ENCODE data around the gene B4GALNT3. TPM values are rescaled to one million over a fixed set of nuclear protein-coding genes. Genes with fewer than 3 reads are reported as not detected.

Gene B4GALNT3
- total RNA-seq, 2 experiments from 2014 or later, result 1.2 to 1.9 TPM

DNA sequence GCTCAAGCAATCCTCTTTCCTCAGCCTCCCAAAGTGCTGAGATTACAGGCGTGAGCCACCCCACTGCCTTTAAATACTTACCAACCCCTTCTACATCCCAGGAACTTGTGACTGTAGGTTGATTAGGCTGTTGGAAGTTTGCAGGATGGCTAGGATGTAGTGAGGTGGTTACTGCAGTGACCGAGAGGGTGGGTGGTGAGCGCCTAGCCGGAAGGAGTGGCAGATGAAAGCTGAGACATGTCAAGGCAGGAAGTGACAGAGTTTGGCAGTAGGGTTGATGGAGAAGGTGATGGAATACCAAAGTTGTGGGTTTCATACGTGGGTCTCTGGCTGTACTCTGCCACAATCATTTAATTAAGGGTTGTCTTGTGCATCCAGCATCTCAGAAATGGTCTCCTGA is 13.5 kb downstream of the B4GALNT3 start:
- DNase-seq, result no peak
- Mint-ChIP-seq H3K27ac (no peak overlapping the region), H3K36me3 (no peaks in the 10 kb centered on the region), H3K4me3 (no peak overlapping the region), H3K27me3 (peaks cover 6% of the 10 kb centered on the region), H3K4me1 (ENCODE audit: low read depth) (no peaks in the 10 kb centered on the region), H3K9me3 (no peaks in the 10 kb centered on the region)
- ChIA-PET POLR2A (no interaction called here), CTCF (interaction anchor here (1.5 kb wide), 1 partner anchor 31 kb away, joined by 4 read pairs; no protein-coding TSS in a partner anchor)
- intact Hi-C loops (cut with micrococcal nuclease), result no loop called here

DNA sequence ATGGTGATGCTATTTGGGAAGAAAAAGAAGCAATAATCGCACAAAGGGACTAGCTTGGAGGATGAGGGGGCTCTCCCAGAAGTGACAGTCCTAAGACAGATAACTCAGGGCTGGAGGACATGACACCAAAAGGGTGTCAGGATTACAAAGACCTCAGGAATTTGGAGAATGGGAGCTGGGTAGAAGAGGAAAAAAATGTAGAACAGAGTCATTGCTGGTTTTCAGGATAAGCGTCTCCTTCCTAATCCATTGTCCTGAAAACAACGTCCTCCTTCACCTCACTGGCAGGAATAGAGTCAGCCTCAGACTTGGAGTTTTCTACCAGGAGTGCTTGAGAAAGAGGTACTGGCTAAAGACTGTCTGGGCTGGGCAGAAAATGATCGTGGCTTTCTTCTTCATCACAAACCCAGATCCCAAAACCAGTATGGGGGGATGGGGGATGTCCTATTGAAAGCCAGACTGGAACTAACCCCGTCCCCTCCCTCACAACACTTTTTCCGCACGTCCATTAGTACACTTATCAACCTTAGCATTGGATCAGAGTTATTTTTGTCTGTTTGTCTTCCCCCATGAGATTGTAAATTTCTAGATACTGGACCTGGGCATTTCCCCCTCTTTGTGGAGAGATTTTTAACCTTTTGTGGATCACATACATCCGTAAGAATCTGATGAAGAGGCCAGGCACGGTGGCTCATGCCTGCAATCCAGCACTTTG is 14.3 kb downstream of the B4GALNT3 start:
- Mint-ChIP-seq H3K4me3 (no peak overlapping the region), H3K4me1 (ENCODE audit: low read depth) (no peaks in the 10 kb centered on the region), H3K27me3 (peaks cover 6% of the 10 kb centered on the region), H3K27ac (no peak overlapping the region), H3K9me3 (no peaks in the 10 kb centered on the region), H3K36me3 (no peaks in the 10 kb centered on the region)
- intact Hi-C loops (cut with micrococcal nuclease), result no loop called here
- ChIA-PET CTCF (interaction anchor here (1.5 kb wide), 1 partner anchor 32 kb away, joined by 4 read pairs; no protein-coding TSS in a partner anchor), POLR2A (no interaction called here)
- DNase-seq, result no peak

DNA sequence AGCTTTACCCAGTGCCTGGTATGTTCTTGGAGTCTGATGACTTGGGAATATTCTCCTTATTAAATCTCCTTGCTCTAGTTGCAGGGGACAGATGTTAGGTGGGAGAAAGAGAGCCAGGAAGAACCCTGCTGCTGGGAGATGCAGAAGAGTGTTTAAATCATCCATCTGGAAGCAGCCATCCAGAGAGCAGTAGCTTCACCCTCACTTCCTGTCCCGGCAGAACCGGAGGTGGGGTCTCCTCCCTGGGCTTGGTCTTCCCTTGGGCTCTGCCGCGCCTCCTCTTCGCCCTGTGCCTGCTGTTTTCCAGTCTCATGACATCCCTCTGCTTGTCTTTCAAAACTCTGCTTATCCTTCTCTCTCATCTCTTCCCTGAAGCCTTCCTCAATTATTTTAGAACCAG is 15.5 kb downstream of the B4GALNT3 start:
- peaks cover 6% of the 10 kb centered on the region for H3K27me3 Mint-ChIP-seq
- H3K4me3 Mint-ChIP-seq, result no peak overlapping the region
- no peaks in the 10 kb centered on the region for H3K36me3 Mint-ChIP-seq
- ChIA-PET POLR2A (no interaction called here), CTCF (no interaction called here)
- no peak overlapping the region for H3K27ac Mint-ChIP-seq
- intact Hi-C loops (cut with micrococcal nuclease), result no loop called here
- no peaks in the 10 kb centered on the region for H3K4me1 Mint-ChIP-seq (ENCODE audit: low read depth)
- no peak for DNase-seq
- no peaks in the 10 kb centered on the region for H3K9me3 Mint-ChIP-seq

DNA sequence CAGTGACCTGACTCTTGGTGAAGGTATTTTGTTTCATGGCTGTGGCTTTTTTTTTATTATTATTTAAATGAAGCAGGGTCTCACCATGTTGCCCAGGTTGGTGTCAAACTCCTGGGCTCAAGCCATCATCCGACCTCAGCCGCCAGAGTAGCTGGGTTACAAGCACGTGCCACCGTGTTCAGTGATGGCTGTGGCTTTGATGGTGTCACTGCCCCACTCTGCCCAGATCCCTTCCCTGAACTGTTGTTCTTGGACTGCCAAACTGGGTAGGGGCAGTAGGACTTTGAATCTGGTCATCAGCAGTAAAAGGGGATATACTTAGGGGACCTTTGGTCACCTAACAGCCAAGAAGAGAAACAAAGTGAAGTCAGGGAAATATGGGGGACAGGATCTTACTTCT is 19.4 kb downstream of the B4GALNT3 start:
- intact Hi-C loops (cut with micrococcal nuclease), result no loop called here
- ChIA-PET CTCF (no interaction called here), POLR2A (no interaction called here)
- Mint-ChIP-seq H3K27me3 (peaks cover 8% of the 10 kb centered on the region), H3K36me3 (no peaks in the 10 kb centered on the region), H3K4me3 (no peak overlapping the region), H3K27ac (no peak overlapping the region), H3K9me3 (no peaks in the 10 kb centered on the region), H3K4me1 (ENCODE audit: low read depth) (no peaks in the 10 kb centered on the region)
- no peak for DNase-seq

DNA sequence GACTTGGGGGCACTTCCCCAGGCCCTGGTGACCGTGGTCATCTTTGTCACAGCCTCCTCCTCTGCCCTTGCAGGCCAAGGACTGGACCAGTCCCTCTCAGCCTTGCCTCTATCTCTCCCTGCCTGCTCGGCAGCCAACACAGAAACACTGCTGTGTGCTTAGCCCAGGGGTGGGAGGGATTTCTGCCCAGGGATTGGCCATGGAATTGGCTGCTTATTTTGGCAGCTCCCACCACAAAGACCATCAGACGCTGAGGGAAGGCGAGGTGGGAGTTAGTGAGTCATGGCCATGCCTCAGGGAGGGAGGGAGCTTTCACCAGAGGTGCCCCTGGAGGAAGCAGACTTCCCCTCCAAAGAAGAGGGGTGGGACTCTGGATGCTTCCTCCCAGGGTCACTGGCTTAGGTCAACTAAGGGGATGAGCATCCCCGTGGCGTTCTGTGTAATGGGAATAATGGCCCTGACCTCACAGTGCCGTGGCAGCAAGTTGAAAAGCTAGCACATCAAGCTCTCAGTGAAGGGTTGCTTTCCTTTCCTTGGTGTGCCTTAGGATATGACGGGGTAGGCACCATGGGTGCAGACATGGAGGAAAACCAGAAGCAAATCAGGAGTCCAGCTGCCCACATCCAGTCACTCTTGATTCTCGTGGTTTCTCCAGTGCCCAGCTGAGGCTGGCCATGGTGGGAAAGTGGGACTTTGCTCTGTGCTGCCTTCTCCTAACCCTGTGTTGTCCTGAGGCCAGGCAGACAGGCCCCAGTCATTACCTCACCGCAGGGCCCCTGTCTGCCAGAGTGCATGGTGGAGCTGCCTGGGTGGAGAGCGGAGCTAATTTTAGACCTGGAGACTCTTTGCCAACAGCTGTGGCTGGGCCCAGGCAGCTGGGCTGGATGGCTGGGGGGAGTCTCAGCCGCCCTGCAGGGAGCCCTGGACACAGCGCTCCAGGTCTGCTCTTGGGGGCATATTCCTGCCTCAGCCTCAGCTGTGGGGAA is 21.4 kb downstream of the B4GALNT3 start:
- Mint-ChIP-seq H3K4me1 (ENCODE audit: low read depth) (no peaks in the 10 kb centered on the region), H3K4me3 (no peak overlapping the region), H3K27ac (no peak overlapping the region), H3K27me3 (peaks cover 8% of the 10 kb centered on the region), H3K9me3 (no peaks in the 10 kb centered on the region), H3K36me3 (no peaks in the 10 kb centered on the region)
- POLR2A ChIA-PET, result no interaction called here
- no peak for DNase-seq
- intact Hi-C loops (cut with micrococcal nuclease), result no loop called here
- CTCF ChIA-PET, result no interaction called here

DNA sequence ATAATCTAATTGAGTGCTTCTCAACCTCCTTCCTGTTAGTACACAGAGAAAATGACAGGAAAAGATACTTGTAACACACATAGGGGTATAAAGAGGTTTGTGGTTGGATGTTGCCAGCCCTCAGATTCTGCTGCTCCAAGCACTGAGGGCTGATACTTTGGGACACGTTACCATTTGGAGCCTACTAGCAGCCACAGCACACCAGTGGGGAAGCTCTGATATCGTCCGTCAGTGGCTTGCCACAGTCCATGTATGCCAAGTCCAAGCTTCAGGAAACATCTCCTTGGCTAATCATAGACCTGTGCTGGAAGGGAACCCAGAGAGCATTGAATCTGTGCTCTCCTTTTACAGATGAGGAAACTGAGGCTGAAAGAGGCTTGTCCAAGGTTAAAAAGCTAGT is 22.3 kb downstream of the B4GALNT3 start:
- ChIA-PET POLR2A (no interaction called here), CTCF (no interaction called here)
- intact Hi-C loops (cut with micrococcal nuclease), result no loop called here
- H3K27ac Mint-ChIP-seq, result no peak overlapping the region
- no peak for DNase-seq
- H3K27me3 Mint-ChIP-seq, result peaks cover 12% of the 10 kb centered on the region
- H3K36me3 Mint-ChIP-seq, result peaks cover 2% of the 10 kb centered on the region
- H3K4me1 Mint-ChIP-seq (ENCODE audit: low read depth), result no peaks in the 10 kb centered on the region
- H3K4me3 Mint-ChIP-seq, result no peak overlapping the region
- peaks cover 3% of the 10 kb centered on the region for H3K9me3 Mint-ChIP-seq

DNA sequence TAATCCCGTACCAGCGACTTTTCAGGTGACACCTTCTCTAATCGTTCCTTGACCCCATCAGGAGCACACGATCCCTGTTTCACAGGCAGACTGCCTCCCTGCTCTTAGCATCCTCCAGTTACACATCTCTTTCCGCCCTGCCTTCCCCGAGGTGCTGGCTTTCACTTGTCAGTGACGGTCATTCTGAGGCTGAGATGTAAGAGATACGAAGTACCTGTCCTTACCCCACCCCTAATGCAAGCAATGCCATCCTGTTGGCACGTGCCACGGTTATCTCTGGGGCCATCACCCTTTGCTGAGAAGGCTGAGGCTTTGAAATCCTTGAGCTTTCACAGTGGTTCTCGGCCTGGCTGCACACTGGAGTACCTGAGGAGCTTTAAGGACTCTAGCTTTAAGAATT is 24.4 kb downstream of the B4GALNT3 start:
- Mint-ChIP-seq H3K4me3 (no peak overlapping the region), H3K36me3 (peaks cover 6% of the 10 kb centered on the region), H3K4me1 (ENCODE audit: low read depth) (peaks cover 3% of the 10 kb centered on the region), H3K27ac (no peak overlapping the region), H3K9me3 (peaks cover 14% of the 10 kb centered on the region), H3K27me3 (peaks cover 13% of the 10 kb centered on the region)
- ChIA-PET CTCF (interaction anchor here (1.9 kb wide), 1 partner anchor 64 kb away, joined by 8 read pairs; no protein-coding TSS in a partner anchor), POLR2A (no interaction called here)
- intact Hi-C loops (cut with micrococcal nuclease), result no loop called here
- DNase-seq, result no peak

DNA sequence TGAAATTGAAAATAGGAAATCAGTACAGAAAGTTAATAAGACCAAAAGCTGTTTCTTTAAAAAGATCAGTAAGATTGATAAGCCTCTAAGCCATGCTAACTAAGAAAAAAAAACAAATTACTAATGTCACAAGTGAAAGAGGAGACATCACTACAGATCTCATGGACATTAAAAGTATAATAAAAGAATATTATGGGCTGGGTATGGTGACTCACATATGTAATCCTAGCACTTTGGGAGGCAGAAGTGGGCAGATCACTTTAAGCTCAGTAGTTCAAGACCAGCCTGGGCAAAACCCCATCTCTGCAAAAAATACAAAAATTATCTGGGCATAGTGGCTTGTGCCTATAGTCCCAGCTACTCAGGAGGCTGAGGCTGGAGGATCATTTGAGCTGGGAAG is 30.5 kb downstream of the B4GALNT3 start:
- Mint-ChIP-seq H3K4me3 (no peak overlapping the region), H3K4me1 (ENCODE audit: low read depth) (peaks cover 3% of the 10 kb centered on the region), H3K27me3 (peaks cover 6% of the 10 kb centered on the region), H3K27ac (no peak overlapping the region), H3K9me3 (peaks cover 32% of the 10 kb centered on the region), H3K36me3 (peaks cover 9% of the 10 kb centered on the region)
- ChIA-PET POLR2A (no interaction called here), CTCF (no interaction called here)
- no peak for DNase-seq
- intact Hi-C loops (cut with micrococcal nuclease), result no loop called here

DNA sequence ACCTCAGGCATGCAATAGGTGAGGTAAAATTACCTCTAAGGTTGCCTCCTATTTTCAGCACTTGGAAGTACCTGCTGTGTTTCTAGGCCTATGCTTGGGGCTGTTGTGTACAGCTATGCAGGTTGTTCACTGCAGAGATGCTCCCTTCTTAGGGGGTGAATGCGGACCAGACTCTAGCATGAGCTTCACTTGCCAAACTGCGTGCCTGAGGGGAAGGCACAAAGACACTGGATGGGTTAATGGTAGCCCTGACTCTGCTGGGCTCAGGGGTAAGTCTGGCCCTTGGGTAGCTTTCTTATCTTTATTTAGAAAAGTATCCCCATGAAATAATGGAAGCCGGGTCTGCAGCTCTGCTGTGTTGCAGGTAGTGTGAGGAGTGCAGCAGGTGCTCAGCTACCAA is 35.7 kb downstream of the B4GALNT3 start:
- H3K4me3 Mint-ChIP-seq, result no peak overlapping the region
- POLR2A ChIA-PET, result no interaction called here
- no peak for DNase-seq
- intact Hi-C loops (cut with micrococcal nuclease), result no loop called here
- H3K27ac Mint-ChIP-seq, result no peak overlapping the region
- H3K36me3 Mint-ChIP-seq, result peaks cover 3% of the 10 kb centered on the region
- H3K9me3 Mint-ChIP-seq, result peaks cover 8% of the 10 kb centered on the region
- peaks cover 3% of the 10 kb centered on the region for H3K4me1 Mint-ChIP-seq (ENCODE audit: low read depth)
- CTCF ChIA-PET, result interaction anchor here (0.7 to 1.4 kb wide), 3 partner anchors 42 to 200 kb away, joined by 3 to 4 read pairs (median 4); no protein-coding TSS in a partner anchor
- H3K27me3 Mint-ChIP-seq, result no peaks in the 10 kb centered on the region

DNA sequence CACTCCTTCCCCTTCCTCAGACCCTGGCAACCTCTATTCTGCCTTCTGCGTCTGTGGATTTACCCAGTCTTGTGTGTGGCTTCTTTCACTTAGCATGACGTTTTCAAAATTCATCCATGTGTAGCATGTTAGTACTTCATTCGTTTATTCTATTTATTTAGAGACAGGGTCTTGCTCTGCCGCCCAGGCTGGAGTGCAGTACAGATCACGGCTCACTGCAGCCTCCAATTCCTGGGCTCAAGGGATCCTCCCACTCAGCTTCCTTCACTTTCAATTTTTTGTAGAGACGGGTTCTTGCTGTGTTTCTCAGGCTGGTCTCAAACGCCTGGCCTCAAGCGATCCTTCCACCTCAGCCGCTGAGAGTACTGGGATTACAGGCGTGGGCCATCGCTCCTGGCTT is 37.0 kb downstream of the B4GALNT3 start:
- Mint-ChIP-seq H3K27ac (no peak overlapping the region), H3K36me3 (no peaks in the 10 kb centered on the region), H3K27me3 (no peaks in the 10 kb centered on the region), H3K4me1 (ENCODE audit: low read depth) (peaks cover 3% of the 10 kb centered on the region), H3K9me3 (peaks cover 4% of the 10 kb centered on the region), H3K4me3 (no peak overlapping the region)
- DNase-seq, result no peak
- CTCF ChIA-PET, result interaction anchor here (1.4 kb wide), 1 partner anchor 51 kb away, joined by 4 read pairs; no protein-coding TSS in a partner anchor
- intact Hi-C loops (cut with micrococcal nuclease), result no loop called here
- POLR2A ChIA-PET, result no interaction called here

DNA sequence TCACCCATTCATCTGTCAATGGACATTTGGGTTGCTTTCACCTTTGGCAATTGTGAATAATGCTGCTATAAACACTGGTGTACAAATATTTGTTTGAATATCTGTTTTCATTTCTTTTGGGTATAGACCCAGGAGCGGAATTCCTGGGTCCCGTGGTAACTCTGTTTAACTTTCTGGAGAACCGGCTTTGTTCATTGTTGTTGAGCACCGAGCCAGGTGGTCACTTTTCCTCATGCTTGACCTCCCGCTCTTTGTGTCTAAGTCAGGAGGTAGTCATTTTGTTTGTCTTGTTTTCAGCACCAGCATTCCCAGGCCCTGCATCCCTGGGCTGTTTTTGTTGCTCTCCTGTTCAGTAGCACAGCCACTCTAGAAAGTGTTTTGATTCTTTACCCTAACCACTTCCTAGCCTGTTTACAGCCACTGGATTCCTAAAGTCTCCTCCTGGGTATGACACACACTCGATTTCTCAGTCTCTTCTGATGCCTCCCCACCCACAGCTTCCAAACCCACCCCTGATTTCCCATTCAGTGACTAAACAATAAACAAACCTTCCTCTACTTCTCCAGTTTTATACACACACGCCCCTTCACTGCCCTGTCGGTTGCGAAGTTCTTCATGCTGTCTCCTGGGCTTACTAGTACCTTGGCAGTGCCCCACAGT is 37.9 kb downstream of the B4GALNT3 start:
- no peaks in the 10 kb centered on the region for H3K27me3 Mint-ChIP-seq
- H3K27ac Mint-ChIP-seq, result no peak overlapping the region
- H3K4me1 Mint-ChIP-seq (ENCODE audit: low read depth), result peaks cover 3% of the 10 kb centered on the region
- DNase-seq, result no peak
- no peaks in the 10 kb centered on the region for H3K9me3 Mint-ChIP-seq
- CTCF ChIA-PET, result no interaction called here
- intact Hi-C loops (cut with micrococcal nuclease), result no loop called here
- no peak overlapping the region for H3K4me3 Mint-ChIP-seq
- POLR2A ChIA-PET, result no interaction called here
- H3K36me3 Mint-ChIP-seq, result no peaks in the 10 kb centered on the region

DNA sequence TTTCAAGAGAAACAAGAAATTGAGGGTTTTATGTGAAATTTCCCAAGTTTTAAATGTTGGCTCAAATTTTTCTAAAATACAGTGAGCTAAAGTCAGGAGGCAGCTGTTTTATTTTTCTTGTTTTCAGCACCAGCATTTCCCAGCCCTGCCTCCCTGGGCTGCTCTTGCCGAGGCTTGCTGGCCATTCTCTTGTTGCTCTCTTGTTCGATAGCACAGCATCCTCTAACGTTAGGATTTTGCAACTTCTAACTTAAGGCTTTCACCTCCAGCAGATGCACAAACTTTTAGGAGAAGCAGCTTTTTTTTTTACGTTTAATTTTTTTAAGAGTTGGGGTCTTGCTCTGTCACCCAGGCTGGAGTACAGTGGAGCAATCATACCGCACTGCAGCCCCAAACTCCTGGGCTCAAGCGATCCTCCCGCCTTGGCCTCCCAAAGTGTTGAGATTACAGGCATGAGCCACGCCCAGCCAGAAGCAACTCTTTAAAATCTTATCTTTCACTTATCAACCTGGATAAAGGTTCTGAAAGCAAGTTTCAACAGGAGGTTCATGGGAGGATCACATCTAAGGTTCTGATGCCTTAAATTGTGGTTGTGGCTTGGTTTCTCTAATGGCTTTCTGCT is 40.2 kb downstream of the B4GALNT3 start:
- ChIA-PET CTCF (interaction anchor here (1.4 kb wide), 1 partner anchor 47 kb away, joined by 3 read pairs; no protein-coding TSS in a partner anchor), POLR2A (no interaction called here)
- no peaks in the 10 kb centered on the region for H3K36me3 Mint-ChIP-seq
- no peaks in the 10 kb centered on the region for H3K9me3 Mint-ChIP-seq
- no peak for DNase-seq
- no peak overlapping the region for H3K4me3 Mint-ChIP-seq
- H3K27me3 Mint-ChIP-seq, result no peaks in the 10 kb centered on the region
- no peak overlapping the region for H3K27ac Mint-ChIP-seq
- intact Hi-C loops (cut with micrococcal nuclease), result no loop called here
- H3K4me1 Mint-ChIP-seq (ENCODE audit: low read depth), result peaks cover 3% of the 10 kb centered on the region

Data from activated CD4-positive, alpha-beta memory T cell treated with anti-CD3 and anti-CD28 coated beads for 36 hours (primary cell).